ENCODE data around the gene ITPR3.

DNA sequence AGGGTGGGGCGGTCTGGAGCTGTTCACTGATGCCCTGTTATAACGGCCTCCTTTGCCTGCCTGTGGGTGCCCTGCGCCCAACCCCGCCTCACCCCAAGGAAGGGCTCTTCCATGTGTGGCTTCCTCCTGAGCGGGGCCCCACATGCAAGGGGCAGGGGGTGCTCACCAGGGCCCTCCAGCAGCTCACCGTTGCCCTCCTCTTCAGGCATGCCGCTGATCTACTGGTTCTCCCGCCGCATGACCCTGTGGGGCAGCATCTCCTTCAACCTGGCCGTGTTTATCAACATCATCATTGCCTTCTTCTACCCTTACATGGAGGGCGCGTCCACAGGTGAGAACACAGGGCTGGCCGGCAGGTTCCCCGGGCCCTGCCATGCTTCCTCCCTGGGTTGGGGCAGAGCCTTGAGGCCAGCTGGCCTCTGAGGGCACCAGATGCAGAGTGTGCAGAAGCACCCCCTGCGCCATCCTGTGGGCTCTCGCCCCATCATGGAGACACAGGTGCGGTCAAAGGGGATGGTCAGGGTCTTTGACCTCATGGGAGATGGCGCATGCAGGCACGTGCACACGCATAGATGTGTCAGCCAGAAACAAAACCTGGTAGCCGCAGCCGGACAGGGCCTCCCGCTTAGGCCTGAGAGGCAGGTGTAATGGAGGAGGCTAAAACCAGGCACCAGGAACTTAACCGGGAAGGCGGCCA is 67.5 kb downstream of the ITPR3 start:
- TF ChIP-seq, protein P1, sequence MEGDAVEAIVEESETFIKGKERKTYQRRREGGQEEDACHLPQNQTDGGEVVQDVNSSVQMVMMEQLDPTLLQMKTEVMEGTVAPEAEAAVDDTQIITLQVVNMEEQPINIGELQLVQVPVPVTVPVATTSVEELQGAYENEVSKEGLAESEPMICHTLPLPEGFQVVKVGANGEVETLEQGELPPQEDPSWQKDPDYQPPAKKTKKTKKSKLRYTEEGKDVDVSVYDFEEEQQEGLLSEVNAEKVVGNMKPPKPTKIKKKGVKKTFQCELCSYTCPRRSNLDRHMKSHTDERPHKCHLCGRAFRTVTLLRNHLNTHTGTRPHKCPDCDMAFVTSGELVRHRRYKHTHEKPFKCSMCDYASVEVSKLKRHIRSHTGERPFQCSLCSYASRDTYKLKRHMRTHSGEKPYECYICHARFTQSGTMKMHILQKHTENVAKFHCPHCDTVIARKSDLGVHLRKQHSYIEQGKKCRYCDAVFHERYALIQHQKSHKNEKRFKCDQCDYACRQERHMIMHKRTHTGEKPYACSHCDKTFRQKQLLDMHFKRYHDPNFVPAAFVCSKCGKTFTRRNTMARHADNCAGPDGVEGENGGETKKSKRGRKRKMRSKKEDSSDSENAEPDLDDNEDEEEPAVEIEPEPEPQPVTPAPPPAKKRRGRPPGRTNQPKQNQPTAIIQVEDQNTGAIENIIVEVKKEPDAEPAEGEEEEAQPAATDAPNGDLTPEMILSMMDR (IDR thresholded peaks at IDR 0.05): no peak
- TF ChIP-seq POLR2A (IDR thresholded peaks at IDR 0.05): no peak

Data from lower leg skin (tissue), 3 donors.